GM19452 (cell line): ENCODE results near the gene LTA.
A peak's percentile ranks its signal among the peaks of the same experiment; 100 is the strongest.

Experiments
- ATAC-seq: cut with Tn5 transposase; IDR thresholded peaks from one replicate; pipeline ENCODE4 v1.9.1; 2021; ENCODE audit not compliant: unreplicated experiment

LTA gene

DNA sequence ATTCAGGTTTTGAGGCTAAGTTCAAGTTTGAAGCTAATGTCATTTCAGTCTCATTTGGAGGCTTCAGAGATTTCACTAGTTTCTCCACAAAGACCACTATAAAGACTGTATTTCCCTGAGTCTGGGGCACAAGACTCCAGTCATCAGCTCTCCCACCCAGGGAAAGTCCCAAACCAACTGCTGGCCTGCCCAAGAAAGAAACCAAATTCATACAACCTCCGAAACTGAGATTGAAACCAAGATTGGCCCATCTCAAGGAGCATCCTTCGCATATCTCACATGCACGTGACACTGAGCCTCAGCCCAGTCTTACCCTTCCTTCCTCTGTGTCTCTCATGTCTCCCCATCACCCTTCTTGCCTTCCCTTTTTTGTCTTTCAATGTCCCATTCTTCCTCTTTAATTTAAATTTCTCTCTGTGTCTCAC, 3.5 kb upstream of the LTA start:
- peak; percentile 62 for ATAC-seq

DNA sequence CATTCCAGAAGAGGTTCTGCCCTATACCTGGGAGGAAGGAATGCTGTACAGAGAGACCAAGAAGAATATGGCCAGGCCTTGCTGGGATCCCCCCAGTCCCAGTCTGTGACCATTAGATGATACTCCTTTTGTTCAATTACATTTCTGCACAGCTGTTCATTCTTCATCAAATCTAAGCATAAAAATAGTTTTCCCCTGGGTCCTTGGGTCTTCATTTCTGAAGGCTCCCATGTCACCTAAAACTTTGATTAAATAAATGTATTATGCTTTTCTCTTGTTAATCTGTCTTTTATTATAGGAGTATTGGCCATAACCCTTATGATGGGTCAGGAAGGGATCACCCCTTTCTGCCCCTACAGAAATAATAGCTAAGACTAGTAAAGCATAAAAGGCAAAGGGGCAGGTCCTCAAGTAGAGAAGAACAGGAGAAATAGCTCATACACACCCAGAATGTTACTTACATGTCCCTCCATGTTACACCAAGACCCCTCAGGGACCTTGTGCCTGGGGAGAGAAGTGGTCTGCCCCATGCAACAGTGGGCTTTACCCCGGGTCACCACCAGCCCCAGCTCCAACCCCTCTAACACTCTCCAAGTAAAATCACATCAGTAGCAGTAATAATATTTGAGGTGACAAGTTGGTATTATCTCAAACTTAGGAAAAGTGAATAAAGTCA, 2.1 kb upstream of the LTA start:
- ATAC-seq = no peak

DNA sequence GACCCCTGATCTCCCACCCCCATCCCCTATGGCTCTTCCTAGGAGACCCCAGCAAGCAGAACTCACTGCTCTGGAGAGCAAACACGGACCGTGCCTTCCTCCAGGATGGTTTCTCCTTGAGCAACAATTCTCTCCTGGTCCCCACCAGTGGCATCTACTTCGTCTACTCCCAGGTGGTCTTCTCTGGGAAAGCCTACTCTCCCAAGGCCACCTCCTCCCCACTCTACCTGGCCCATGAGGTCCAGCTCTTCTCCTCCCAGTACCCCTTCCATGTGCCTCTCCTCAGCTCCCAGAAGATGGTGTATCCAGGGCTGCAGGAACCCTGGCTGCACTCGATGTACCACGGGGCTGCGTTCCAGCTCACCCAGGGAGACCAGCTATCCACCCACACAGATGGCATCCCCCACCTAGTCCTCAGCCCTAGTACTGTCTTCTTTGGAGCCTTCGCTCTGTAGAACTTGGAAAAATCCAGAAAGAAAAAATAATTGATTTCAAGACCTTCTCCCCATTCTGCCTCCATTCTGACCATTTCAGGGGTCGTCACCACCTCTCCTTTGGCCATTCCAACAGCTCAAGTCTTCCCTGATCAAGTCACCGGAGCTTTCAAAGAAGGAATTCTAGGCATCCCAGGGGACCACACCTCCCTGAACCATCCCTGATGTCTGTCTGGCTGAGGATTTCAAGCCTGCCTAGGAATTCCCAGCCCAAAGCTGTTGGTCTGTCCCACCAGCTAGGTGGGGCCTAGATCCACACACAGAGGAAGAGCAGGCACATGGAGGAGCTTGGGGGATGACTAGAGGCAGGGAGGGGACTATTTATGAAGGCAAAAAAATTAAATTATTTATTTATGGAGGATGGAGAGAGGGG, 1.4 kb downstream of the LTA start:
- ATAC-seq = no peak

DNA sequence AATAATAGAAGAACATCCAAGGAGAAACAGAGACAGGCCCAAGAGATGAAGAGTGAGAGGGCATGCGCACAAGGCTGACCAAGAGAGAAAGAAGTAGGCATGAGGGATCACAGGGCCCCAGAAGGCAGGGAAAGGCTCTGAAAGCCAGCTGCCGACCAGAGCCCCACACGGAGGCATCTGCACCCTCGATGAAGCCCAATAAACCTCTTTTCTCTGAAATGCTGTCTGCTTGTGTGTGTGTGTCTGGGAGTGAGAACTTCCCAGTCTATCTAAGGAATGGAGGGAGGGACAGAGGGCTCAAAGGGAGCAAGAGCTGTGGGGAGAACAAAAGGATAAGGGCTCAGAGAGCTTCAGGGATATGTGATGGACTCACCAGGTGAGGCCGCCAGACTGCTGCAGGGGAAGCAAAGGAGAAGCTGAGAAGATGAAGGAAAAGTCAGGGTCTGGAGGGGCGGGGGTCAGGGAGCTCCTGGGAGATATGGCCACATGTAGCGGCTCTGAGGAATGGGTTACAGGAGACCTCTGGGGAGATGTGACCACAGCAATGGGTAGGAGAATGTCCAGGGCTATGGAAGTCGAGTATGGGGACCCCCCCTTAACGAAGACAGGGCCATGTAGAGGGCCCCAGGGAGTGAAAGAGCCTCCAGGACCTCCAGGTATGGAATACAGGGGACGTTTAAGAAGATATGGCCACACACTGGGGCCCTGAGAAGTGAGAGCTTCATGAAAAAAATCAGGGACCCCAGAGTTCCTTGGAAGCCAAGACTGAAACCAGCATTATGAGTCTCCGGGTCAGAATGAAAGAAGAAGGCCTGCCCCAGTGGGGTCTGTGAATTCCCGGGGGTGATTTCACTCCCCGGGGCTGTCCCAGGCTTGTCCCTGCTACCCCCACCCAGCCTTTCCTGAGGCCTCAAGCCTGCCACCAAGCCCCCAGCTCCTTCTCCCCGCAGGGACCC, 2.3 kb downstream of the LTA start:
- no peak for ATAC-seq

DNA sequence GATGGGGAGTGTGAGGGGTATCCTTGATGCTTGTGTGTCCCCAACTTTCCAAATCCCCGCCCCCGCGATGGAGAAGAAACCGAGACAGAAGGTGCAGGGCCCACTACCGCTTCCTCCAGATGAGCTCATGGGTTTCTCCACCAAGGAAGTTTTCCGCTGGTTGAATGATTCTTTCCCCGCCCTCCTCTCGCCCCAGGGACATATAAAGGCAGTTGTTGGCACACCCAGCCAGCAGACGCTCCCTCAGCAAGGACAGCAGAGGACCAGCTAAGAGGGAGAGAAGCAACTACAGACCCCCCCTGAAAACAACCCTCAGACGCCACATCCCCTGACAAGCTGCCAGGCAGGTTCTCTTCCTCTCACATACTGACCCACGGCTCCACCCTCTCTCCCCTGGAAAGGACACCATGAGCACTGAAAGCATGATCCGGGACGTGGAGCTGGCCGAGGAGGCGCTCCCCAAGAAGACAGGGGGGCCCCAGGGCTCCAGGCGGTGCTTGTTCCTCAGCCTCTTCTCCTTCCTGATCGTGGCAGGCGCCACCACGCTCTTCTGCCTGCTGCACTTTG, 3.3 kb downstream of the LTA start, which contains the start of gene TNF:
TNF (plus strand) TSS at position 231 of the 567 bp plus-strand sequence; CDS start at position 408, 177 bp downstream.
- no peak for ATAC-seq

DNA sequence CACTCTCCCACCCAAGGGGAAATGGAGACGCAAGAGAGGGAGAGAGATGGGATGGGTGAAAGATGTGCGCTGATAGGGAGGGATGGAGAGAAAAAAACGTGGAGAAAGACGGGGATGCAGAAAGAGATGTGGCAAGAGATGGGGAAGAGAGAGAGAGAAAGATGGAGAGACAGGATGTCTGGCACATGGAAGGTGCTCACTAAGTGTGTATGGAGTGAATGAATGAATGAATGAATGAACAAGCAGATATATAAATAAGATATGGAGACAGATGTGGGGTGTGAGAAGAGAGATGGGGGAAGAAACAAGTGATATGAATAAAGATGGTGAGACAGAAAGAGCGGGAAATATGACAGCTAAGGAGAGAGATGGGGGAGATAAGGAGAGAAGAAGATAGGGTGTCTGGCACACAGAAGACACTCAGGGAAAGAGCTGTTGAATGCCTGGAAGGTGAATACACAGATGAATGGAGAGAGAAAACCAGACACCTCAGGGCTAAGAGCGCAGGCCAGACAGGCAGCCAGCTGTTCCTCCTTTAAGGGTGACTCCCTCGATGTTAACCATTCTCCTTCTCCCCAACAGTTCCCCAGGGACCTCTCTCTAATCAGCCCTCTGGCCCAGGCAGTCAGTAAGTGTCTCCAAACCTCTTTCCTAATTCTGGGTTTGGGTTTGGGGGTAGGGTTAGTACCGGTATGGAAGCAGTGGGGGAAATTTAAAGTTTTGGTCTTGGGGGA, 4.0 kb downstream of the LTA start:
- ATAC-seq = no peak

DNA sequence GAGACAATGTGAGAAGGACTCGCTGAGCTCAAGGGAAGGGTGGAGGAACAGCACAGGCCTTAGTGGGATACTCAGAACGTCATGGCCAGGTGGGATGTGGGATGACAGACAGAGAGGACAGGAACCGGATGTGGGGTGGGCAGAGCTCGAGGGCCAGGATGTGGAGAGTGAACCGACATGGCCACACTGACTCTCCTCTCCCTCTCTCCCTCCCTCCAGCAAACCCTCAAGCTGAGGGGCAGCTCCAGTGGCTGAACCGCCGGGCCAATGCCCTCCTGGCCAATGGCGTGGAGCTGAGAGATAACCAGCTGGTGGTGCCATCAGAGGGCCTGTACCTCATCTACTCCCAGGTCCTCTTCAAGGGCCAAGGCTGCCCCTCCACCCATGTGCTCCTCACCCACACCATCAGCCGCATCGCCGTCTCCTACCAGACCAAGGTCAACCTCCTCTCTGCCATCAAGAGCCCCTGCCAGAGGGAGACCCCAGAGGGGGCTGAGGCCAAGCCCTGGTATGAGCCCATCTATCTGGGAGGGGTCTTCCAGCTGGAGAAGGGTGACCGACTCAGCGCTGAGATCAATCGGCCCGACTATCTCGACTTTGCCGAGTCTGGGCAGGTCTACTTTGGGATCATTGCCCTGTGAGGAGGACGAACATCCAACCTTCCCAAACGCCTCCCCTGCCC, 4.9 kb downstream of the LTA start:
- no peak for ATAC-seq

DNA sequence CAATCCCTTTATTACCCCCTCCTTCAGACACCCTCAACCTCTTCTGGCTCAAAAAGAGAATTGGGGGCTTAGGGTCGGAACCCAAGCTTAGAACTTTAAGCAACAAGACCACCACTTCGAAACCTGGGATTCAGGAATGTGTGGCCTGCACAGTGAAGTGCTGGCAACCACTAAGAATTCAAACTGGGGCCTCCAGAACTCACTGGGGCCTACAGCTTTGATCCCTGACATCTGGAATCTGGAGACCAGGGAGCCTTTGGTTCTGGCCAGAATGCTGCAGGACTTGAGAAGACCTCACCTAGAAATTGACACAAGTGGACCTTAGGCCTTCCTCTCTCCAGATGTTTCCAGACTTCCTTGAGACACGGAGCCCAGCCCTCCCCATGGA, 5.5 kb downstream of the LTA start:
- ATAC-seq = no peak

DNA sequence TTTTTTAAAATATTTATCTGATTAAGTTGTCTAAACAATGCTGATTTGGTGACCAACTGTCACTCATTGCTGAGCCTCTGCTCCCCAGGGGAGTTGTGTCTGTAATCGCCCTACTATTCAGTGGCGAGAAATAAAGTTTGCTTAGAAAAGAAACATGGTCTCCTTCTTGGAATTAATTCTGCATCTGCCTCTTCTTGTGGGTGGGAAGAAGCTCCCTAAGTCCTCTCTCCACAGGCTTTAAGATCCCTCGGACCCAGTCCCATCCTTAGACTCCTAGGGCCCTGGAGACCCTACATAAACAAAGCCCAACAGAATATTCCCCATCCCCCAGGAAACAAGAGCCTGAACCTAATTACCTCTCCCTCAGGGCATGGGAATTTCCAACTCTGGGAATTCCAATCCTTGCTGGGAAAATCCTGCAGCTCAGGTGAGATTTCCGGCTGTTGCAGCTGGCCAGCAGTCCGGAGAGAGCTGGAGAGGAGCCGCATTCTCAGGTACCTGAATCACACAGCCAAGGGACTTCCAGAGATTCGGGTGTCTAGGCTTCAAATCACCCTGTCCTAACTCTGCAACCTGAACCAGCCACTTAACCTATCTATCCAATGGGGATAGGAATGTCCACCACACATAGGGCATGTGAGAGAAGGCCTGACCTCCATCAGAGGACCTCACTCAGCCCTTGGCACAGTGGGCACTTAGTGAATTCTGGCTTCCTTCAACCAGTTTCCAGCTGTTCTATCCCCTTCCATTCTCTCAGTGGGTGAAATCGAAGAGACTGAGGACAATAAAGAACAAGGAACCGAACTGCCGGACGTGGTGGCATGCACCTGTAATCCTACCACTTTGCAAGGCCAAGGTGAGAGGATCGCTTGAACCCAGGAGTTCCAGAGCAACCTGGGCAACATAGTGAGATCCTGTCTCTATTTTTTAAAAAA, 6.4 kb downstream of the LTA start:
- ATAC-seq = no peak

DNA sequence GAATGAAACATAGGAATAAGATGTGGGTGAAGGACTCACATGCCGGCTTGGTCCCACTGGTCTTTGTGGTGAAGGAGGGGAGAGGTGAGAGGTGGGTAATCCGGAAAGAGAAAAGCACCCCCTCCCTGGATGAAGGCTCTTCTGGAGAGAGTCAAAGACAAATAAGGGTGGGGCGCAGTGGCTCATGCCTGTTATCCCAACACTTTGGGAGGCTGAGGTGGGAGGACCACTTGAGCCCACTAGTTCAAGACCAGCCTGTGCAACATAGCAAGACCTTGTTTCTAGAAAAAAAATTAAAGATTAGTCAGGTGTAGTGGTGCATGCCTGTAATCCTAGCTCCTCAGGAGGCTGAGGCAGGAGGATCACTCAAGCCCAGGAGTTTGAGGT, 7.0 kb downstream of the LTA start:
- no peak for ATAC-seq

DNA sequence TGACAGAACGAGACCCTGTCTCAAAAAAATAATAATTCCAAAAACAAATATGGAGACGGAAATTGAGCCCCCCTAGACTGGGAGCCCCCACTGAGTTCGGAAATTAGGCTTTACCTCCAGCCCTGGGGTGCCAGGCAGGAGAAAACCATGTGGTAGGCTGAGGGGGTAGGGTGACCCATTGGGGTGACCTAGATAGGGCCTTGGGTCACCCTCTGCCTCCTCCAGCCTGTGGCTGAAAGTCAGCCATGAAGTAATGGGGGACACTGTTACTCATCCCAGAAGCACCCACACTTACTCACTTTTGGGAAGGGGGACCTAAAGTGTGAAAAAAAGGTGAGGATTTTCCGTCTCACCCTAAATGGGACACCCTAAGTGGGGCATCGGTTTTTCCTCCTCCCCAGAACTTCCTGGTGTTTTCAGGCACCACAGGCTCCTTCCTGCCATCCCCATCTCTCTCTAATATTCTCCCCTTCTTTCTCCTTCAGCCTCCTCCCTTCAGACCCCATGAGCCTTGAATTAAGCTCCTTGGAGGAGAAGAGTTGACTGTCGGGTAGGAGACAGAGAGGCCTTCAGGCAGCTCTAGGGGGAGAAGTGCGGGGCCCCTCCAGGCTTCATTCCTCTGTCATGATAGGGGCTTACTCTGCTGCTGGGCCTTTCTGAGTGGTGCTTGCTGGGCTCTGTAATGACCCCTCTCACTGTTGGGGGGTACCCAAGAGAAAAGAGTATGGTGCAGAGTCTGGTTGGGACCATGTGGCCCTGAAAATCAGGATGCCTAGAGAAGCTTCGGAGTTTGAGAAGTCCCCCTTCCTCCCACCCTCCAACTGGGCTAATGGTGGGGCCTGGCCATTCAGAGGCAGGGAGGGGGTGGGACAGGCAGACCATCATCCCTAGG, 7.7 kb downstream of the LTA start:
- no peak for ATAC-seq

DNA sequence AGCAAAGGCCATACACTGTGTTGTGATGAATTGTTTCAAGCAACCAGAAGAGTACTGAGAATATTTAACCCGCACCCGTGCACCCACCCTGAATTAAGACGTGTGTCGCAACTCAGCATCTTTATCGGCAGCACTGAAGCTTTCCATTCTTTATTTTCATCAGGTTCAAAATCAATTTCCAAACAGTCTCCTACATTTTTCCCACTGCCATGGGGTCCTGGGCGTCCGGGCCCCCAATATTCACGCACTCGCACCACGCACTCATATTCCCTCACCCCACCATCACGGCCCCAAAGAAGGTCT, 8.3 kb downstream of the LTA start:
- no peak for ATAC-seq

DNA sequence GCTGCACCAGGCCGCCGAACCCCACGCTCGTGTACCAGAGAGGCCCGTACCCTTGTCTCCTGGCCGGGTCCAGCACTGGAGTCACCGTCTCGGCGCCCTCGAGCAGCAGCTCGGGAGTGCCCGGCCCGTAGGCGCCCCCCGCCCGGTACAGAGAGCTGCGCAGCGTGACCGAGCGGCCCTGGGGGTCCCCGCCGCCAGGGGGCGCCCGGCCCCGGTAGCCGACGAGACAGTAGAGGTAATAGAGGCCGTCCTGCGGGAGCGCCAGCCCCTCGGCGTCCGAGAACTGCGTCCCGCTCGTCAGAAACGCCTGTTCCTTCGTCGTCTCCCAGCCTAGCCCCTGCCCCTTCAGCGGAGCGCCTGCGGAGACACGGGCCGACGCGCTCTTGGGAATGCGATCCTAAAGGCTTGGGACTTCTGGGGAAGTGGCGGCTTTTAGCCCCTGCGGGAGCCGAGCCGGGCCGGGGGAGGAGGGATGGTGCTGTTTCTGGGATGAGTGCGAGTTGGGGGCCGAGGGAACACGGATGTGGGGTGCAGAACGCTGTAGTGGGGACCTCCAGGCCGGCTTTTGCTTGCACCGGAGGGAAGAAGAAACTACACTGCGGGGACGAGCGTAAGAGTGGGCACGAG, 8.8 kb downstream of the LTA start:
- ATAC-seq = peak; percentile 70

DNA sequence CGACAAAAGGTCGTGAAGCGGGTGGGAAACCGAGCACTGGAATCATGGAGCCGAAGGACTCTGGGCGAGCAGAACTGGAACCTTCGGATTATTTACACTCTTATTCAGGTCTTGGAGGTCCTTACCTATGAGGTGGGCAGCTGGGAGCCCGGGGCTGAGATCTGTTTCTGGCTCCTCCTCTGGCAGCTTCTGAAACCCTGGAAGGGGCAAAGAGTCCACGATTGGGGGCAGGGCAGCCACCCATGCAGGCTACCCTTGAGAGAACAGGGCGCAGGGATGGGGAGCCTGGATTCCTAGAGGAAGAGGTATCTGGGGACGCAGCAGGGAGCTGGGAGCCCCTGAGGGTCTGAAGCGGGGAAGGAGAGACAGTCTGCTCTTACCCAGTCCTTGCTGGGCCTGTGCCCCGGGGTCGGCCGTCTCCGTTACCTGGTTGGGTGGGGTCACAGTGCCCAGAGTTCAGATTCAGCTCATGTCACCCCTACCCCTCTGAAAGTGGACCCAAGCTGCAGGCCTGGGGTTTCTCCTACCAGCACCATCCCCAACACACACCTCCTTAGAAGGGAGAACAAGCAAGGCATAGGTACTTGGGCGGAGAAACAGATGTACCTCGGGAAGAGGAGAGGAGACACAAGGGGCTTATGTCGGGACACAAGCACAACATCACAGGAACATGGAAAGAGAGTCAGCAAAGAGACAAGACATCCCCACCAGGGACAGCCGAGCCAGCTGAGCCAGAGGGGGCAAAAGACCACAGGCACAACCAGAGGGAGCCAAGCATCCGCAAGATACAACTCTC, 9.5 kb downstream of the LTA start:
- no peak for ATAC-seq

DNA sequence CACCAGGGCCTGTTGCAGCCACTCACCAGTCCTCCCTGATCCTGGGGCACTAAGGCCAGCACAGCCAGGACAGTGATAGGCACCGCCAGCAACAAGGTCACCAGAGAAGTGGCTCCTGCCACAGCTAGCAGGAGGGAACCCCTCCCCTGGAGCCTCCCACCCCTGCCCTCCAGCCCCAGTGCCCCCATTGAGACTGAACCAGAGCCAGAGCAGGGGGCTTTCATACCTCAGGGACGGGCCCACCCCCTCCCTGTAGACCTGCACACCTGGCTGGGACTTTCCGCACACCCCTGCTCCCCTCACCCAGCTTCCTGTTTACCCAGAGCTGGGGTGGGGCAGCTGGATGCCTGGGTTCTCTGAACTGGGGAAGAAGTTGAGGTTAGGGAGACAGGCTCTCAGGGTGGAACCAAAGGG, 10.1 kb downstream of the LTA start, which contains the start of gene LTB:
LTB (minus strand) TSS at position 195 of the 414 bp plus-strand sequence; CDS start at position 188, 7 bp downstream.
- ATAC-seq = no peak

DNA sequence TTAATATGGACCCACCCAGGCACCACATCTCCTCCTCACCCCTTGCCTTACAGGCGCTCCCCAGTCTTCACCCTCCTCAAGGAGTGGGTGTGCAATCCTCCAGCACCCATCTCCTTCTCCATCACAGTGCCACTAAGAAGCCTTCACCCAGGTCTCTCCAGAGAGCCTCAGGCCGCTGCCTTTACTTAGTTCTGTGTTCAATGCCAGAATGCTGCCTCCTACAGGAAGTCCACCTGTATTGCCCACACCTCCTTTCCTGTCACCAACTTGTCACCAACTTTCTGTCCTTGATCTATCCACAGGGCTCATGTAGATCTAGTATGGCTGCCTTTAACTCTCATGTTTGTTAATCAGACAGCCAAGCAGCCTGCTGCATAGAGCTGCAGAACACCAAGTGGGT, 13.4 kb downstream of the LTA start:
- no peak for ATAC-seq
